SH-SY5Y (cell line): ENCODE data around the gene SETDB2.

Experiments used
- GATA2 ChIP-seq: IDR thresholded peaks from 2 replicates; pipeline ENCODE4 v1.6.1; 2011; ENCODE audit warnings: mild to moderate bottlenecking, low read depth, low read length
- GATA3 ChIP-seq: IDR thresholded peaks from 2 replicates; pipeline ENCODE4 v1.6.1; 2011; ENCODE audit warnings: low read depth, mild to moderate bottlenecking, low read length, moderate library complexity

DNA sequence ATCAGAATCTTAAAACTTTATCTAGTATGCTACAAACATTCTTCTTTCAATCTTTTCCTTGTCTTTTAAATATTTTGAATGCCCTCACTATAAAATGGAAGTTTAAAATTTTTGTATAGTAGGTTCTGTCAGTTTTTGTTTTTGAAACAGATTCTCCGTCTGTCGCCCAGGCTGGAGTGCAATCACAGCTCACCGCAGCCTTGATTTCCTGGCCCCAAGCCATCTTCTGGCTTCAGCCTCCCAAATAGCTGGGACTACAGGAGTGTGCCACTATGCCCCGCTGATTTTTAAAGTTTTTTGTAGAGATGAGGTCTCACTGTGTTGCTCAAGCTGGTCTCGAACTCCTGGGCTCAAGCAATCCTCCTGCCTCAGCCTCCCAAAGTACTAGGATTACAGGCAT, 72.4 kb downstream of the SETDB2 start:
- TF ChIP-seq GATA2 (no peak), GATA3 (no peak)
